ENCODE measurements around the gene EEF1AKMT3.

- TF ChIP-seq FOXA1 (IDR thresholded peaks at IDR 0.05) (no peak), FOXK2 (IDR thresholded peaks at IDR 0.05) (no peak), FOXM1 (IDR thresholded peaks at IDR 0.05; ENCODE audit: borderline replicate concordance) (no peak), SUZ12 (IDR thresholded peaks at IDR 0.05) (no peak), HDGF (IDR thresholded peaks at IDR 0.05; ENCODE audit: borderline replicate concordance) (no peak)
These were observed 5.1 kb upstream of the EEF1AKMT3 start for GRCh38 chr12:57767305-57767698.
